ENCODE measurements around the gene TLR8. TPM values are rescaled to one million over a fixed set of nuclear protein-coding genes. Genes with fewer than 3 reads are reported as not detected.

TLR8 gene
- total and polyA plus RNA-seq, 2 of the 13 experiments (the other 11 are each of a cell fraction or from before 2014, with no cell fraction given), result not detected

DNA sequence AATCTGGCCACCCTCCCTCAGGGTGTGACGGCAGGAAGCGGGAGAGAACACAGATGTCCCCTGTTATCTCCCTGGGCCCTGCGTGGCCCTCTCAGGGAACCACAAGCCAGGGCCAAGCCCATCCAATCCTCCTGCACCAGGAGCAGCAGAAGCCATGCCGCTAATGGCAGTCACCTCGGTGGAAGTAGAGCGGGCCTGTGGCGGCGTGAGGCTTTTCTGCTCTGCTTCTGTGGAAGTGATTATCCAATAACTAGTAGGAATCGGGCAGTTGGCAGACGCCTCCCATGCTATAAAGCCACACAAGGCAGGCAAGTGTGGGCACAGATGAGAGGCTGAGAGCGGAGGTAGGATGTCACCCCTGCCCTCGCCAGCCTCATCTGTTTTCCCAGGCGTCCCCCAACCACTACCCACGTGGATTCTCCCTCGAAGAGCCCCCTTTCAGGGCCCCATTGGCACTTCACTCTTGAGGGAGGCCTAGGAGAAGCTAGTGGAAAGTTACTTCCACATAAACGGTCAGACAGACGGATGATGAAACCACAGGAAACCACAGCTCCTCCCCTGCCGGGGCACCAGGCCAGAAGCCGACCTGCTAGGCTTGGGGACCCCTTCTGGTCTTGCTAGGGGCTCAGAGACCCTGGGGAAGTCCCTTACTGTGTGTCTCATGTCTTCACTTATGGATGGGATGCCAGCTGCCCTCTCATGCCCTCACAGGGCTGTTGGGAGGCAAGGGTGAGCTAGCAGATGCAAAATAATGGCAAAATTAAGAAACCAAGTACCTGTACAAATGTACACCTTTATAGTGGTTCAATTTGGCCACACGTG is 49.7 kb downstream of the TLR8 start (continued):
- TF ChIP-seq, protein P1, sequence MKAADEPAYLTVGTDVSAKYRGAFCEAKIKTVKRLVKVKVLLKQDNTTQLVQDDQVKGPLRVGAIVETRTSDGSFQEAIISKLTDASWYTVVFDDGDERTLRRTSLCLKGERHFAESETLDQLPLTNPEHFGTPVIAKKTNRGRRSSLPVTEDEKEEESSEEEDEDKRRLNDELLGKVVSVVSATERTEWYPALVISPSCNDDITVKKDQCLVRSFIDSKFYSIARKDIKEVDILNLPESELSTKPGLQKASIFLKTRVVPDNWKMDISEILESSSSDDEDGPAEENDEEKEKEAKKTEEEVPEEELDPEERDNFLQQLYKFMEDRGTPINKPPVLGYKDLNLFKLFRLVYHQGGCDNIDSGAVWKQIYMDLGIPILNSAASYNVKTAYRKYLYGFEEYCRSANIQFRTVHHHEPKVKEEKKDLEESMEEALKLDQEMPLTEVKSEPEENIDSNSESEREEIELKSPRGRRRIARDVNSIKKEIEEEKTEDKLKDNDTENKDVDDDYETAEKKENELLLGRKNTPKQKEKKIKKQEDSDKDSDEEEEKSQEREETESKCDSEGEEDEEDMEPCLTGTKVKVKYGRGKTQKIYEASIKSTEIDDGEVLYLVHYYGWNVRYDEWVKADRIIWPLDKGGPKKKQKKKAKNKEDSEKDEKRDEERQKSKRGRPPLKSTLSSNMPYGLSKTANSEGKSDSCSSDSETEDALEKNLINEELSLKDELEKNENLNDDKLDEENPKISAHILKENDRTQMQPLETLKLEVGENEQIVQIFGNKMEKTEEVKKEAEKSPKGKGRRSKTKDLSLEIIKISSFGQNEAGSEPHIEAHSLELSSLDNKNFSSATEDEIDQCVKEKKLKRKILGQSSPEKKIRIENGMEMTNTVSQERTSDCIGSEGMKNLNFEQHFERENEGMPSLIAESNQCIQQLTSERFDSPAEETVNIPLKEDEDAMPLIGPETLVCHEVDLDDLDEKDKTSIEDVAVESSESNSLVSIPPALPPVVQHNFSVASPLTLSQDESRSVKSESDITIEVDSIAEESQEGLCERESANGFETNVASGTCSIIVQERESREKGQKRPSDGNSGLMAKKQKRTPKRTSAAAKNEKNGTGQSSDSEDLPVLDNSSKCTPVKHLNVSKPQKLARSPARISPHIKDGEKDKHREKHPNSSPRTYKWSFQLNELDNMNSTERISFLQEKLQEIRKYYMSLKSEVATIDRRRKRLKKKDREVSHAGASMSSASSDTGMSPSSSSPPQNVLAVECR (CRISPR knock-in tag; IDR thresholded peaks at IDR 0.05; ENCODE audit: borderline replicate concordance), result no peak
- TF ChIP-seq ONECUT2 (CRISPR knock-in tag; IDR thresholded peaks at IDR 0.05), result no peak
- TF ChIP-seq, protein P2, sequence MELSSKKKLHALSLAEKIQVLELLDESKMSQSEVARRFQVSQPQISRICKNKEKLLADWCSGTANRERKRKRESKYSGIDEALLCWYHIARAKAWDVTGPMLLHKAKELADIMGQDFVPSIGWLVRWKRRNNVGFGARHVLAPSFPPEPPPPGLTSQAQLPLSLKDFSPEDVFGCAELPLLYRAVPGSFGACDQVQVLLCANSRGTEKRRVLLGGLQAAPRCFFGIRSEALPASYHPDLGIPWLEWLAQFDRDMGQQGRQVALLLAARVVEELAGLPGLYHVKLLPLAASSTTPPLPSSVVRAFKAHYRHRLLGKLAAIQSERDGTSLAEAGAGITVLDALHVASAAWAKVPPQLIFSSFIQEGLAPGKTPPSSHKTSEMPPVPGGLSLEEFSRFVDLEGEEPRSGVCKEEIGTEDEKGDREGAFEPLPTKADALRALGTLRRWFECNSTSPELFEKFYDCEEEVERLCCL (CRISPR knock-in tag; IDR thresholded peaks at IDR 0.05; ENCODE audit: borderline replicate concordance), result no peak
- no peak for TF ChIP-seq SOX6 (IDR thresholded peaks at IDR 0.05)
- peak; percentile 12; the same call in 1 of the 2 replicates for TF ChIP-seq SOX6 (CRISPR knock-in tag; IDR thresholded peaks at IDR 0.05)
- TF ChIP-seq U2AF2 (IDR thresholded peaks at IDR 0.05; ENCODE audit: low read depth, low read length), result no peak
- TF ChIP-seq MED1 (CRISPR knock-in tag; IDR thresholded peaks at IDR 0.05), result 0 out of 2 replicates have a peak, but pooled peaks have one; percentile 17
- peak; percentile 18; the same call in 1 of the 2 replicates for TF ChIP-seq ETV5 (CRISPR knock-in tag; IDR thresholded peaks at IDR 0.05; ENCODE audit: borderline replicate concordance)
- TF ChIP-seq, protein P3, sequence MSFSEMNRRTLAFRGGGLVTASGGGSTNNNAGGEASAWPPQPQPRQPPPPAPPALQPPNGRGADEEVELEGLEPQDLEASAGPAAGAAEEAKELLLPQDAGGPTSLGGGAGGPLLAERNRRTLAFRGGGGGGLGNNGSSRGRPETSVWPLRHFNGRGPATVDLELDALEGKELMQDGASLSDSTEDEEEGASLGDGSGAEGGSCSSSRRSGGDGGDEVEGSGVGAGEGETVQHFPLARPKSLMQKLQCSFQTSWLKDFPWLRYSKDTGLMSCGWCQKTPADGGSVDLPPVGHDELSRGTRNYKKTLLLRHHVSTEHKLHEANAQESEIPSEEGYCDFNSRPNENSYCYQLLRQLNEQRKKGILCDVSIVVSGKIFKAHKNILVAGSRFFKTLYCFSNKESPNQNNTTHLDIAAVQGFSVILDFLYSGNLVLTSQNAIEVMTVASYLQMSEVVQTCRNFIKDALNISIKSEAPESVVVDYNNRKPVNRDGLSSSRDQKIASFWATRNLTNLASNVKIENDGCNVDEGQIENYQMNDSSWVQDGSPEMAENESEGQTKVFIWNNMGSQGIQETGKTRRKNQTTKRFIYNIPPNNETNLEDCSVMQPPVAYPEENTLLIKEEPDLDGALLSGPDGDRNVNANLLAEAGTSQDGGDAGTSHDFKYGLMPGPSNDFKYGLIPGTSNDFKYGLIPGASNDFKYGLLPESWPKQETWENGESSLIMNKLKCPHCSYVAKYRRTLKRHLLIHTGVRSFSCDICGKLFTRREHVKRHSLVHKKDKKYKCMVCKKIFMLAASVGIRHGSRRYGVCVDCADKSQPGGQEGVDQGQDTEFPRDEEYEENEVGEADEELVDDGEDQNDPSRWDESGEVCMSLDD (CRISPR knock-in tag; IDR thresholded peaks at IDR 0.05; ENCODE audit: borderline replicate concordance), result no peak
- no peak for TF ChIP-seq MIXL1 (CRISPR knock-in tag; IDR thresholded peaks at IDR 0.05)
- TF ChIP-seq ADNP (CRISPR knock-in tag; IDR thresholded peaks at IDR 0.05), result no peak
- TF ChIP-seq, protein P4, sequence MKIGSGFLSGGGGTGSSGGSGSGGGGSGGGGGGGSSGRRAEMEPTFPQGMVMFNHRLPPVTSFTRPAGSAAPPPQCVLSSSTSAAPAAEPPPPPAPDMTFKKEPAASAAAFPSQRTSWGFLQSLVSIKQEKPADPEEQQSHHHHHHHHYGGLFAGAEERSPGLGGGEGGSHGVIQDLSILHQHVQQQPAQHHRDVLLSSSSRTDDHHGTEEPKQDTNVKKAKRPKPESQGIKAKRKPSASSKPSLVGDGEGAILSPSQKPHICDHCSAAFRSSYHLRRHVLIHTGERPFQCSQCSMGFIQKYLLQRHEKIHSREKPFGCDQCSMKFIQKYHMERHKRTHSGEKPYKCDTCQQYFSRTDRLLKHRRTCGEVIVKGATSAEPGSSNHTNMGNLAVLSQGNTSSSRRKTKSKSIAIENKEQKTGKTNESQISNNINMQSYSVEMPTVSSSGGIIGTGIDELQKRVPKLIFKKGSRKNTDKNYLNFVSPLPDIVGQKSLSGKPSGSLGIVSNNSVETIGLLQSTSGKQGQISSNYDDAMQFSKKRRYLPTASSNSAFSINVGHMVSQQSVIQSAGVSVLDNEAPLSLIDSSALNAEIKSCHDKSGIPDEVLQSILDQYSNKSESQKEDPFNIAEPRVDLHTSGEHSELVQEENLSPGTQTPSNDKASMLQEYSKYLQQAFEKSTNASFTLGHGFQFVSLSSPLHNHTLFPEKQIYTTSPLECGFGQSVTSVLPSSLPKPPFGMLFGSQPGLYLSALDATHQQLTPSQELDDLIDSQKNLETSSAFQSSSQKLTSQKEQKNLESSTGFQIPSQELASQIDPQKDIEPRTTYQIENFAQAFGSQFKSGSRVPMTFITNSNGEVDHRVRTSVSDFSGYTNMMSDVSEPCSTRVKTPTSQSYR (CRISPR knock-in tag; IDR thresholded peaks at IDR 0.05; ENCODE audit: borderline replicate concordance), result no peak
- TF ChIP-seq ZNF605 (CRISPR knock-in tag; IDR thresholded peaks at IDR 0.05), result no peak
- TF ChIP-seq ZBTB21 (CRISPR knock-in tag; IDR thresholded peaks at IDR 0.05), result no peak

Measured in HepG2 (cell line).